LNCAP (cell line): ENCODE data around the gene CLNS1A.

Experiments used
- CTCF ChIP-seq: fragments of 450-650 bp; IDR thresholded peaks from 2 replicates; pipeline ENCODE4 v1.5.1; 2017; ENCODE audit warnings: mild to moderate bottlenecking

Gene CLNS1A, protein sequence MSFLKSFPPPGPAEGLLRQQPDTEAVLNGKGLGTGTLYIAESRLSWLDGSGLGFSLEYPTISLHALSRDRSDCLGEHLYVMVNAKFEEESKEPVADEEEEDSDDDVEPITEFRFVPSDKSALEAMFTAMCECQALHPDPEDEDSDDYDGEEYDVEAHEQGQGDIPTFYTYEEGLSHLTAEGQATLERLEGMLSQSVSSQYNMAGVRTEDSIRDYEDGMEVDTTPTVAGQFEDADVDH

GRCh38 chr11:77637345-77638165 lies at the start of gene CLNS1A:
Gene CLNS1A (minus strand): TSS chr11:77637794. CDS start chr11:77637714, 80 bp downstream.
- TF ChIP-seq CTCF: no peak

- no peak for TF ChIP-seq CTCF
These were observed 49.5 kb upstream of the CLNS1A start for GRCh38 chr11:77687088-77687487.

DNA sequence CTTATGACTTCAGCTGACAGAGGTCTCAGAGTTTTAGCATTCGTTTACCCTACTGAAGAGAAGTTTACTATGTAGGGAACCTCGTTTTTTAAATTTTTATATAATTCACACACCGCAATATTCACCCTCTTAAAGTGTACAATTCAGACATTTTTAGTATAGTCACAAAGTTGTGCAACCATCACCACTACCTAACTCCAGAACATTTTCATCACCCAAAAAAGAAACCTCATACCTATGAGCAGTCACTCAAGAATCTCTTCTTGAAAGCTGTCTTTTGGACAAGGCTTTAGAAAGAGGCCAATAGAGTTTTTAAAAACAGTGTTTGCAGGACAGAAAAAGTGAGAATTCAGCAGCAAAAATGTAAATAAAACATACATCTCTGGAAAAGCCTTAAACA lies 39.5 kb upstream of the CLNS1A start:
- no peak for TF ChIP-seq CTCF

DNA sequence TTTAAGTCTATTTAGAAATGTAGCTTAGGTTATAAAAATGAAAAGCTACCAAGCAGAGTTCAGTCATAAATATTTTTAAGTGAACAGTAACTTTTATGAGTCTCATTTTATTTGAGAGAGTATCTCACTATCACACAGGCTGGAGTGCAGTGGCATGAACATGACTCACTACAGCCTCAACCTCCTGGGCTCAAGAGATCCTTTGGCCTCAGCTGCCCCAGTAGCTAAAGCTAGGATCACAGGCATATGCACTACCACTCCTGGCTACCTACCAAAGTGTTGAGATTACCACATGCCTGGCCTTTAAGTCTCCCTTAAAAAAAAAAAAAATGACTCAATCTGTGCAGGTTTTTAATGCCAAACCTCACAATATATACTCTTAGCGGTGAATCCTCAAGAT lies 34.7 kb upstream of the CLNS1A start:
- no peak for TF ChIP-seq CTCF

DNA sequence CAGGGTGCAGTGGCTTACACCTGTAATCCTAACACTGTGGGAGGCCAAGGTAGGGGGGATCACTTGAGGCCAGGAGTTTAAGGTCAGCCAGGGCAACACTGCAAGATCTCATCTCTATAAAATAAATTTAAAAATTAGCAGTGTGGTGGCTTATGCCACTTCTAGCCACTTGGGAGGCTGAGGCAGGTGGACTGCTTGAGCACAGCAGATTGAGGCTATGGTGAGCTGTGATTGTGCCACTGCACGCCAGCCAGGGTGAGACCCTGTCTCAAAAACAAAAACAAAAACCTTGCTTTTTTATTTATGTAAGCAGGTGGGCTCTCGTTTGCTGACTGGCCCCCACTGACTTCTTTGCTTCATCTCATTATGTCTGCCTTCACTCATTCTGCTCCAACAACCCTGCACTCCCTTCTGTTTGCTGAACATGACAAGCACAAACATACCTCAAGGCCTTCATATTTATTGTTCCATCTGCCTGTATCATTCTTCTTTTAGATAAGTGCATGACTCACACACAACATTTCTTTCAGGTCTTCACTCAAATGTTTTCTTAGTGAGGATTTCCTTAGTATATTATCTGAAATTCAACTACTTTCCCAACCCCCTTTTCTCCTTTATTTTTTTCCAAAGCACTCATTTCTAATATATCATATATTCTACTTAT lies 32.4 kb upstream of the CLNS1A start:
- no peak for TF ChIP-seq CTCF

GRCh38 chr11:77668760-77669159 lies 31.2 kb upstream of the CLNS1A start:
- TF ChIP-seq CTCF: no peak

- no peak for TF ChIP-seq CTCF
These were observed 27.8 kb upstream of the CLNS1A start for GRCh38 chr11:77665240-77665965.
